IMR-90 (cell line): Measurements from ENCODE around the gene MARCO. TPM values are rescaled to one million over a fixed set of nuclear protein-coding genes. Genes with fewer than 3 reads are reported as not detected.

ENCODE experiments used
- ATAC-seq: fragments of 200-7000 bp; cut with Tn5 transposase; 2 replicates; pipeline ENCODE4 v1.9.1; 2020; ENCODE audit warnings: low read depth, mild to moderate bottlenecking, moderate library complexity
- BruUV-seq: library from RNA; stranded (reverse); fragments of 400-500 nt; replicated peaks from 2 replicates; lab custom pipeline; 2021; lab: Mats Ljungman, UMichigan
- CTCF ChIA-PET: fragments of 300-600 bp; formaldehyde crosslinking; extraction: SDS; loops from one replicate; lab custom pipeline; 2021; ENCODE audit warnings: antibody characterized with exemption; lab: Yijun Ruan, JAX
- POLR2A ChIA-PET: fragments of 300-600 bp; sonication (Branson Sonifier 250); formaldehyde crosslinking; loops from one replicate; lab custom pipeline; 2022; ENCODE audit warnings: antibody characterized with exemption; ENCODE audit not compliant: unreplicated experiment; lab: Charles Lee
- DNase-seq: peaks from one replicate; pipeline ENCODE4 v3.0.0; 2013
- H2AFZ ChIP-seq: replicated peaks from 2 replicates; pipeline ENCODE3; 2013; ENCODE audit warnings: low read length, mild to moderate bottlenecking; ENCODE audit not compliant: poor library complexity
- H2AK5ac ChIP-seq: 2 replicates; pipeline ENCODE4 v1.6.1; 2013; ENCODE audit warnings: low read depth, low read length, inconsistent platforms
- H2AK9ac ChIP-seq: replicated peaks from 2 replicates; pipeline ENCODE3; 2013; ENCODE audit warnings: mild to moderate bottlenecking, low read depth, low read length, moderate library complexity; ENCODE audit not compliant: poor library complexity
- H2BK120ac ChIP-seq: 2 replicates; pipeline ENCODE4 v1.6.1; 2013; ENCODE audit warnings: low read depth, low read length, inconsistent platforms
- H2BK15ac ChIP-seq: 3 replicates; pipeline ENCODE4 v1.6.1; 2013; ENCODE audit warnings: low read depth, low read length, inconsistent platforms
- H2BK20ac ChIP-seq: 2 replicates; pipeline ENCODE4 v1.6.1; 2013; ENCODE audit warnings: low read depth, mild to moderate bottlenecking, inconsistent platforms, low read length, moderate library complexity
- H2BK5ac ChIP-seq: 2 replicates; pipeline ENCODE4 v1.6.1; 2013; ENCODE audit warnings: mild to moderate bottlenecking, low read depth, low read length, inconsistent platforms; ENCODE audit not compliant: poor library complexity, severe bottlenecking
- H3K14ac ChIP-seq: replicated peaks from 2 replicates; pipeline ENCODE4 v1.6.1; 2013; ENCODE audit warnings: low read depth, low read length, inconsistent platforms
- H3K18ac ChIP-seq: 2 replicates; pipeline ENCODE4 v1.6.1; 2013; ENCODE audit warnings: low read depth, low read length, control low read depth
- H3K23ac ChIP-seq: 2 replicates; pipeline ENCODE4 v1.6.1; 2013; ENCODE audit warnings: low read depth, low read length, inconsistent platforms
- H3K27ac ChIP-seq: 2 replicates; pipeline ENCODE4 v1.5.1; 2013; ENCODE audit warnings: mild to moderate bottlenecking, control low read depth, low read length; ENCODE audit not compliant: insufficient read depth
- H3K27me3 ChIP-seq: 2 replicates; pipeline ENCODE4 v1.6.1; 2013; ENCODE audit warnings: low read length; ENCODE audit not compliant: control insufficient read depth, insufficient read depth
- H3K36me3 ChIP-seq: 2 replicates; pipeline ENCODE4 v1.6.1; 2013; ENCODE audit warnings: low read length, mixed read lengths; ENCODE audit not compliant: control insufficient read depth, insufficient read depth
- H3K4ac ChIP-seq: 2 replicates; pipeline ENCODE4 v1.6.1; 2013; ENCODE audit warnings: low read depth, low read length, inconsistent platforms
- H3K4me1 ChIP-seq: 2 replicates; pipeline ENCODE4 v1.6.1; 2013; ENCODE audit warnings: low read length, mixed read lengths; ENCODE audit not compliant: control insufficient read depth, insufficient read depth
- H3K4me2 ChIP-seq: 2 replicates; pipeline ENCODE4 v1.6.1; 2013; ENCODE audit warnings: low read depth, mild to moderate bottlenecking, control low read depth, low read length, moderate library complexity
- H3K4me3 ChIP-seq: 2 replicates; pipeline ENCODE4 v1.5.1; 2013; ENCODE audit warnings: low read depth, mild to moderate bottlenecking, control low read depth, low read length, moderate library complexity; ENCODE audit not compliant: insufficient read depth
- H3K56ac ChIP-seq: 2 replicates; pipeline ENCODE4 v1.6.1; 2013; ENCODE audit warnings: low read length, inconsistent platforms; ENCODE audit not compliant: insufficient read depth; ENCODE audit errors: extremely low read depth
- H3K79me1 ChIP-seq, 2 experiments: 2 replicates each; pipeline ENCODE4 v1.6.1; 2013; ENCODE audit warnings: low read length in 2 of 2, inconsistent platforms in 1 of 2, low read depth in 1 of 2
- H3K9ac ChIP-seq: 2 replicates; pipeline ENCODE4 v1.6.1; 2013; ENCODE audit warnings: low read depth, low read length, control low read depth
- H3K9me1 ChIP-seq: 2 replicates; pipeline ENCODE4 v1.6.1; 2013; ENCODE audit warnings: low read length, inconsistent platforms; ENCODE audit not compliant: insufficient read depth
- H3K9me3 ChIP-seq: 2 replicates; pipeline ENCODE4 v1.6.1; 2013; ENCODE audit warnings: low read length; ENCODE audit not compliant: control insufficient read depth, insufficient read depth
- H4K20me1 ChIP-seq: 2 replicates; pipeline ENCODE4 v1.6.1; 2013; ENCODE audit warnings: low read length, inconsistent platforms; ENCODE audit not compliant: insufficient read depth
- H4K5ac ChIP-seq: 2 replicates; pipeline ENCODE4 v1.6.1; 2013; ENCODE audit warnings: mild to moderate bottlenecking, low read depth, low read length, control low read depth
- H4K8ac ChIP-seq, 2 experiments: 2 replicates each; pipeline ENCODE4 v1.6.1; 2013; ENCODE audit warnings: low read depth in 2 of 2, low read length in 2 of 2, control low read depth in 1 of 2, inconsistent platforms in 1 of 2
- H4K91ac ChIP-seq: 2 replicates; pipeline ENCODE4 v1.6.1; 2013; ENCODE audit warnings: low read depth, low read length, inconsistent platforms; ENCODE audit not compliant: insufficient read depth
- POLR2A ChIP-seq: IDR thresholded peaks from 2 replicates; pipeline ENCODE4 v1.6.1; 2012; ENCODE audit warnings: mild to moderate bottlenecking, low read depth, low read length
- whole genome bisulfite sequencing, 2 experiments: methylation state at CpG; one replicate each; pipeline versions ENCODE4 v1.1.5 to v1.1.7; 2013; ENCODE audit warnings: missing lambda C conversion rate in 2 of 2; ENCODE audit not compliant: insufficient read length in 1 of 2; ENCODE audit errors: extremely low coverage in 2 of 2; 5-methylcytosine and 5-hydroxymethylcytosine counted together
- dilution Hi-C: fragments of 300-500 bp; cut with HindIII; formaldehyde crosslinking; loops from one replicate; pipeline ENCODE4 v1.14.3; 2018; ENCODE audit warnings: low sequenced_read_pairs; ENCODE audit not compliant: unreplicated experiment
- in situ Hi-C: fragments of 300-500 bp; cut with MboI; formaldehyde crosslinking; loops from 3 replicates; pipeline ENCODE4 v1.14.3; 2019; ENCODE audit warnings: low sequenced_read_pairs, inconsistent platforms, mixed read lengths
- intact Hi-C: fragments of 100-400 bp; cut with micrococcal nuclease; formaldehyde crosslinking; loops from 2 replicates; pipeline ENCODE4 v1.10.0; 2022
- polyA plus RNA-seq, 3 experiments: library from polyadenylated mRNA; depleted of rRNA; stranded (reverse); fragments of >200 nt; gene quantifications; 2 replicates each; pipeline ENCODE4 v1.2.3, GENCODE V29; 2012; ENCODE audit warnings: low replicate concordance in 1 of 3
- total RNA-seq: library from RNA; depleted of rRNA; stranded (reverse); fragments of >200 nt; gene quantifications from 2 replicates; pipeline ENCODE4 v1.2.3, GENCODE V29; 2012

MARCO gene
- total and polyA plus RNA-seq, 2 of the 4 experiments (the other 2 are of a cell fraction) = not detected

- H3K4me1 ChIP-seq = no peaks in the 10 kb centered on the region
- H4K91ac ChIP-seq = no peak overlapping the region
- no peak overlapping the region for H2BK5ac ChIP-seq
- ATAC-seq = no peak
- in situ Hi-C loops = no loop called here
- H3K4me2 ChIP-seq = no peak overlapping the region
- H3K9me3 ChIP-seq = no peaks in the 10 kb centered on the region
- no peak overlapping the region for H3K27ac ChIP-seq
- no peaks in the 10 kb centered on the region for H3K27me3 ChIP-seq
- H3K18ac ChIP-seq = no peak overlapping the region
- intact Hi-C loops = no loop called here
- H3K14ac ChIP-seq = no peak overlapping the region
- DNase-seq = no peak
- ChIA-PET POLR2A (no interaction called here), CTCF (no interaction called here)
- no peak for TF ChIP-seq POLR2A
- no peak overlapping the region for H3K9ac ChIP-seq
- H3K23ac ChIP-seq = no peak overlapping the region
- no peak overlapping the region for H3K4ac ChIP-seq
- H3K56ac ChIP-seq = no peak overlapping the region
- no peaks in the 10 kb centered on the region for H4K20me1 ChIP-seq
- no peaks in the 10 kb centered on the region for H3K79me1 ChIP-seq
- H2AK5ac ChIP-seq = no peak overlapping the region
- BruUV-seq = no TSS peak
- dilution Hi-C loops = no loop called here
- H2BK120ac ChIP-seq = no peak overlapping the region
- H2AK9ac ChIP-seq = no peak overlapping the region
- H3K4me3 ChIP-seq = no peak overlapping the region
- H2BK15ac ChIP-seq = no peak overlapping the region
- H3K9me1 ChIP-seq = no peaks in the 10 kb centered on the region
- H2AFZ ChIP-seq = no peak overlapping the region
- H2BK20ac ChIP-seq = no peak overlapping the region
- H4K5ac ChIP-seq = no peak overlapping the region
- no peak overlapping the region for H4K8ac ChIP-seq
- no CpG with 5 or more reads among the region's 1 CpG for WGBS, 2 experiments
- H3K36me3 ChIP-seq = no peaks in the 10 kb centered on the region
These were observed 18.6 kb upstream of the MARCO start for GRCh38 chr2:118923371-118923770.
